HG02981 (cell line): ENCODE results near the gene DRICH1.
"Not testable (repeated sequence)": the region's sequence is repeated elsewhere in the genome, so short reads cannot be mapped to it uniquely, and the experiment has no call there.

Source experiments
- ATAC-seq: cut with Tn5 transposase; IDR thresholded peaks from one replicate; pipeline ENCODE4 v1.9.1; 2021; ENCODE audit warnings: mild to moderate bottlenecking, moderate library complexity; ENCODE audit not compliant: unreplicated experiment

DRICH1 gene, protein sequence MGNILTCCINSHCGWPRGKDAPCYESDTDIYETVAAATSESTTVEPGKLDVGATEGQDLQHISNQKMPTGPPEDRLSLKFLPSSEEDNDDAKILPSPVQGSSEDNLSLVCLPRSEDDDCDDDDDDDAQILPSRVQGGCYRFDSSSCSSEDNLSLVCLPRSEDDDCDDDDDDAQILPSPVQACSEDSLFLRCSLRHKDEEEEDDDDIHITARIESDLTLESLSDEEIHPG

DNA sequence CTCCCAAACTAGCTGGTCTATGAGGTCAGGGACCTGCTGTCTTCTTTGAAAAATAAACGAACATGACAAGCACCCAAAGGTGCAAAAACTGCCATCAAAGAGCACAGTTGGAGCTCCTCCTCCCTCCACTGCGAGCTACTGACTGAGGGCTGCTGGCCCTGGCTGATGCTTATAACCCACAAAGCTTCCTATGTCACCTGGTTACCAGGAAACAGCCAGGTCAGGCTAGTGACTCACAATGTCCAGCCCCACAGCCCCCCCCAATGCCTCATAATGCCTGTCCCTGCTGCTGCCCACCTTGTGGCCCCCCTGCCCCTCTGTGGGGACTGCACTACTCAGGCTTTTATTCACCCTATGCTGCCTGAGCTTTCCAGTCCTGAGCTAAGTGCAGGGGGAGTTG lies at the start of gene DRICH1:
DRICH1 (minus strand) TSS at position 144 of the 400 bp plus-strand sequence. CDS start 298 bp downstream, outside the sequence.
- ATAC-seq, result no peak

DNA sequence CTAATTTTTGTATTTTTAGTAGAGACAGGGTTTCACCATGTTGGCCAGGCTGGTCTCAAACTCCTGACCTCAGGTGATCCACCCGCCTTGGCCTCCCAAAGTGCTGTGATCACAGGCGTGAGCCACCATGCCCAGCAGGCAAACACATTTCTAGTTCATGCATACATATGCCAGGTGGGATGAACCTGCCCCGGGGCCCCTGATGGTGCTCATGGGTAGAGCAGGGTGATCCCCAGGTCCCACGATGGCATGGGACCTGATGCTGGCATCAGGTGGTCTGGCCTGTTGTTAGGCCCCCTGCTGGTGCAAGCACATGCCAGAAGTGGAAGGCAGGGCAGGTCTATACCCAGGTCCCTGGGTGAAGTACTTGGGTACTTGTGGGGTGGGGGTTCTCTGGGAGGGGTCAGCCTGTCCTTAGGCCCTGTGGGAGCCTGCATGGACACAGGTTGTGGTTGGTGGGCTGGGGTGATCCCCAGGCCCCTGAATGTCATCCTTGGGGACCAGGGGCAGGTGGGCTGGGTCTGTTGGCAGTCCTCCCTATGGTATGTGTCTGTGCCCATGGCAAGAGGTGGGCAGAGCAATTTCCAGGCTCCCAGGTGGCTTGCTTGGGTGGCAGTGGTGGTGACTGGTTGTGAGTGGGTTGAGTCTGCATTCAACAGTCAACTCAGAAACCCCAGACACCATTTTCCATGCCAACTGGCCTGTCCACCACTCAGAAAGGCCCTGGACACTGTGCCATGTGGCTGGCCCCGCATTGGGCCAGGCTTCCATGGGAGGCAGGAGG lies 49.1 kb upstream of the DRICH1 start:
- no peak for ATAC-seq

DNA sequence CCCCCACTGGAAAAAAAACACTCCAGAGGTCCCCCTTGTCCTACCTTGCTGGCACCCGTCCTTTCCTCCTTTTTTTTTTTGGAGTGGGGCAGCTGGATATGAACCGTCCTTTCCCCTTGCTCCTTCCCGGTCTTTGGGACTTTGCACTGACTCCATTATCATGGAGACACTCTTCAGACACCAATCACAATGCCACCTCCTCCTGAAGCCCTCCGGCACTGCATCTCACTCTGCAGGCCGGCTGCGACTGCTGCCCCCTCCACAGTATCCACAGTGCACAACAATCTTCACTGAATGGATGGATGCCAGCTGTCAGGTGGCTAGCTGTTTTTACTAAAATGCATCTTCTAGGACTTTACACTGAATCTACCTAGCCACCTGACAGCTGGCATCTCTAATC lies 46.0 kb upstream of the DRICH1 start:
- ATAC-seq, result no peak

DNA sequence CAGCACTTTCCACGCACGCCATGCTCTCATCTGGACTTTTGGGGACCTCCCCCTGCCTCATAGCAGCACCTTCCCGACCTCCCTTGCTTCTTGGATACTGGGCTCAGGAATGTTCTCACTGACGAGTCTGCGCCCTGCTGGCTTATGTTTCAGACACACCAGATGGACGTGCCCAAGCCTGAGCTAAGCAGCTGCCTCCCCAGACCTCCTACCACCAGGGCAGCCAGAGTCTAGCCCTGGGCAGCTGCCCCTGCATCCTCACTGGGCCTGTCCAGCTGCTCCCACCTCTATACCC lies 45.5 kb upstream of the DRICH1 start:
- no peak for ATAC-seq

DNA sequence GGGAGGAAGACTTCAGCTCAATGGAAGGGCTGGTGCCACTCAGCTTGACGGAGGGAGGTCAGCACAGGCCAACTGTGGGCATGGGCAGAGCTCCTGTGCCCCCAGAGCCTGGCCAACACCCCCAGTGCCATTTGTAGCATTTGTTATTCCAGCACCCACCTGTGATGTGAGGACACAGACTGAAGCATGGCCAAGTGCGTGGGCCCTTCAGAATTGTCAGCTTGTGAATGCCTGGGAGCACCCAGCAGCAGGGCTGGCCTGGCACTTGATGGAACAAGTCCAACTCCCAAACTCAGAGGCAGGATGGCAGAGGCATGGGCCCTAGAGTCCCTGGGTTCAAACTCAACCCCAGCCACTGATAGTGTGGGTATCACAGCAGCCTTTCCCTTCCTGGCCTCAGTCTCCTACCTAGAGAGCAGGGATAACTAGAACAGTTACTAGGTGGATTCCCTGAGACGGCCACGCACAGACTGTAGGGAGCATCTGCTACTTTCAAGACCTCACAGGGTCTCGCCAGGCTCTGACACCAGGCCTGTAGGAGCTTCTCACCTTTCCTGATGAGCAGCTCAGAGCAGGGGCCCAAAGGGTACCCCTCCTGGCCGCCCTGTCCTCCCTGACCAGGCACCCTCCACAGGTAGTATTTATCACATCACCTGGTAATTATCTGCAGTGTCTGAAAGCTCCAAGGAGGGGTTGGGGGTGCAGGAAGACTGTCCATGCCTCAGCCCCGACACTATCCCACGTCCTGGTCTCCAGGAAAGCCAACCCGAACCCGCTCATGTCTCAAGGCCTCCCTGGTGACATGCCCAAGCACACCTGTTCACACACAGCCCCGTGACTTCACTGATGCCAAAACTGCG lies 45.0 kb upstream of the DRICH1 start:
- ATAC-seq, result not testable (repeated sequence)

DNA sequence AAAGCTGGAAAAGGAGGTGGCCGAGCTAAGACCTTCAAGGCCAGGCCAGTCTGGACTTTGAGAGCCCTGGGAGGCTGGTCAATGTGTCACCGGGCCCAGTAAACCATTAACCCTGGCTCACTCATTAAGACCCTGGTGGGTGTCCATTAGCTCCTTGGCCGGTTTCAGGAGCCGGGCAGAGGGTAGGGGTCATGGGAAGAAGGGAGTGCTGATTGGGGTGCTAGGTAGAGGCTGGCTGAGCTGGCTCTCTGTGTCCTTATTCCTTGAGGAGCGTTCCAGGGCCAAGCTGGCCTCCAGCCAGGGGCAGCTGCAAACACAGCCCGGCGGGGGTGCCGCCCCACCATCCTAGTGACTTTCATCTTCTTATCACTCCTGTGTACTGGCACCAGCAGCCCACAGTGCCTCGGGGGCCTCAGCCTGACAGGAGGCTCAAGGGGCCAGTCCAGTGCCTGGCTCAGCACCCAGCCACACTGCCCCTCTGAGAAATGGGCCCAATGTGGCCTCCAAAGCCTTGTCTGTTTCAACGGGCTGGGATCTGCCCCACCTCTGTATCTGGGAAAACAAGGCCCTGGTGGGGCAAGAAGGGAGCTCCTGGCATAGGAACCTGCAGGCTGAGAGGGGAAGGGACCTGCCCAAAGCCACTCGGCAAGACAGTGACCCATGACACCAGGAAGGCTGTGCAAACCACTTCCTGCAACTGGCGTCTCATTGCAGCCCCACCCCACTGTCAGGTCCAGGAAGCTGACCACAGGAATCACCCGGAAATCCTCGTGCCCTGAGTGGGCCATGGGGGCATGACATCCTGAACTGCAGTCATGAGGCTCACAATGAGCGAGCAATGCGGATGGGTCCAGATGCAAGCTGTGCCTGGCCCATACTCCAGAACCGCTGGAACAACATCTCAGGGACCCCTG lies 43.6 kb upstream of the DRICH1 start:
- no peak for ATAC-seq

DNA sequence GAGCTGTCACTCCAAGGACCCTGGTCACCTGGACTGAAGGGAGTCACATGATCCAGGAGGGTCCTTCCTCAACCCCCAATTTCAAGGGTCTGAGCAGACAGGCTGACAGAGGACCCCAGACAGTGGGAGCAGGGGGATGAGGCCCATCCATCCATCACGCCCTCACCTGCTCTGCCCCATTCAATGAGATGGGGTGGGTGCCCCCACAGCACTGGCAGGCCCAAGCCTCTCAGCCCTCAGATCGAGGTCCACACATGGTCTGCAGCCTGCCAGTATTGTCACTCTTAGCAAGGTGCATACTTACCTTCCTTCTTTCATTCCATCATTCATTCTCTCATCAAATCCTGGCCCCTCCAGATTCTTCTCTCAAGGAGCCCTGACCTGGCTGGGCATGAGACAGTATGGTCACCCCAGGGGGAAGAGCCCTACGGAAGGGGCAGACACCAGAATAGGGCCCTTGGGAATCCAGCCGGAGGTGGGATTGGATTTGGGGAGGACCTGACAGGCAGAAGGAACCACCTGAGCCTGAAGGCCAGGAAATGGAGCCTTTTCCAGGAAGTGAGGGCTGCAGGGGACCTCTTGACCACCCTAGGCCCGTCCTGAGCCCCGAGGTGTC lies 42.9 kb upstream of the DRICH1 start:
- not testable (repeated sequence) for ATAC-seq

DNA sequence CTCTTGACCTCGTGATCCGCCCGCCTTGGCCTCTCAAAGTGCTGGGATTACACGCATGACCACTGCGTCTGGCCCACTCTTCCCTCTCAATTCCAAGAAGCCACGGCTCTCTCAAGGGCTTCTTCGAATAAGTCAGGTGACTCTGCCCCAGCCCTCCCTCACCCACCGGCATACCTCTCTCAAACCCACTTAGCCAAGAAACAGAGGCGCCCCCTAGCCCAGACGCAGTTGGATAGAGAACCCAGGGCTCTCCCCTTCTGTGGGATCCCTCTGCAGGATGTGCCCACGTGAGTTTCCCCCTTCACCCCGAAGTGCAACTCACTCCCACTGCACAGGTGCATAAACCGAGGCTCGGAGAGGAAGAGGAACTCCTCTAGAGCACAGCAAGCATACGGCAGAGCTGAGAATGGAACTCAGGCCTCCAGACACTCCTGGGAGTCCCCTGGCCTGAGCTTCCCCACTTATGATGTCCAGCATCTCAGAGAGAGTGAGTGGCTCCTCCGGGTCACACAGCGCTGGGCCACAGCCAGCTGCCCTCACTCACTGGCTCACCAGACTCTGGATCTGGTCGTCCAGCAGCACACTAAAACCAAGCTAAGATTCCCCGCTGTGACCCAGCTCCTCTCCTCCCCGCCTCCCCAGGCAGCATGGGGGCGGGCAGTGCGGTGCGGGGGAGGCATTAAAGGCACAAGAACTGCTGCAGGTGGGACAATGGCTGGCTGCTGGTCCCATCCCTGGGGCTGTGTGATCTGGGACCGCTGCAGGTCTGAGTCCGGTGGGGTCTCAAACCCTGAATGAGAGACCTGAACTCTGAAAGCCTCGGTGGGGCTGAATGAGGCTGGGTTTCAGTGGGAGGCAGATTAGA lies 41.9 kb upstream of the DRICH1 start:
- ATAC-seq, result no peak

DNA sequence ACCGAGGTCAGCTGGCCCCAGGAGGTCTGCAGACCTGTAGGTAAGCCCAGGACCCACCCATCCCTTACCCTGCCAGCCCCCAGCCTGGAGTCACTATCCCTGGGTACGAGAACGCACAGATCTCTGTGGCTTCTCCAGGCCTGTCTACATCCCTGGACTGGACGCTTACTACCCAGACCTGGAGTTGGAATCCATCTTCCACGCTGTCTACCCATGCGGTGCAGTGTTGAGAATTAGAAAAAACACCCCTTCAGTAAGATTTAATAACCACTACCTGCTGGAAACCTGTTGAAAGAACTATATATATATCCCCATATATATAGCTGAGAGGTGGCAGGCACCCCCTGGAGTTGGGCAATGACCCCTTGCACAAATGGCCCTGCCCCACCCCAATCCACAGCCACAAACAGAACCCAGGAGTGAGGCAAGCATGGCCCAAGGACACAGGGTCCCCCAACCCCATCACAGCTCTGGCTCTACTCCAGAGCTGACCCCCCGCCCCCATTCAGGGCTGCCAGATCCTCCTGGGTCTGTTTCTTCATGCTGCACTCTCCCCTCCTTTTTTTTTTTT lies 41.0 kb upstream of the DRICH1 start:
- ATAC-seq, result no peak

DNA sequence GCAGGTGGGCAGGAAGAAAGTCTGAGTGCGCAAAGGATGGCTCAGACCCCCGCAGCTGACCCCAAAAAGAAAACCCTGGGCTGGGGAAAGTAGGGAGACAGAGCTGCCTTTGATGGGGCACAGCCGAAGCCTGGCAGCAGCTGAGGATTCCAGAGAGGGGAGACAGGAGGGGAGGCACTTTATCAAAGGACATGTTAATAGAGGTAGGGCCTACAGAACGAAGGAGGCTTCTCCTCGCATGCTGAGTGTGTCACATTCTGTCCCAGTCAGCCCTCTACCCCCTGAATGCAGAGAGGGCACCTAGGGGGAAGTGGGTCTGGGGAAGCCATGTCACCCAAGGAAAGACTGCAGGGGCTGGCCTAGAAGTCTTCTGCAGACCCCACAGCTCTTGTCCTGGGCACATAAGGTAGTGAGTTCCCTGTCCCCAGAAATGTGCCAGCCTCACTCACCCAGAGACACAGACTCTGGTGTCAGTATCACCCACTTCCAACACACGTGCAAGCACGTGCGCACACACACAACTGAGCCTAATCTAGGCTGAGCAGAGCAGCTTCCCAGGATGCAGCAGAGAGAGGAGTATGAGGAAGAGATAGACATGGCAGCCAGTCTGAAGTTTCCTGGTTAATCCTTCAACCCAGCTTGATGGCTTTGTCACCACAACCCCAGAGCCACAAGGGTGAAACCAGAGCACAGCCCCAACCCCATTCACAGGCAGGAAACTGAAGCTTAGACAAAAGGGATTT lies 40.4 kb upstream of the DRICH1 start:
- not testable (repeated sequence) for ATAC-seq

DNA sequence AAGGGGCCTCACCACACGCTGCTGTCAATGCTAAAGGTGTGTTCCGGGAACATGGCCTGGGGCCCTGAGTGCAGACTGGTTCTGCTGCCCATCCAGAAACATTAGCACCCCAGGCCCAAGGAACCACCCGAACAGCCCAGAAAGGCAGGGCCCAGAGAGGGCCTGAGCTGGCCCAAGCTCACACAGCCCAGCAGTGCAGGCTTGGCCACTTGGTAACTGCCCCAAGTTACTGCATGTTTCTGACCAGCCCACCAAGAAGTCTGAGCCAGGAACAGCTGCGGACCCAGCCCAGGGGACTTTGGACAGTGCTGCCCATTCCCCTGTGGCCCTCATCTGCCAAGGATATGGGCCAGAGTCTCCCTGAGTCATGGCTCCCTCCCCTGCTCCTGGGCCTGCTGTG lies 39.3 kb upstream of the DRICH1 start:
- ATAC-seq, result not testable (repeated sequence)

DNA sequence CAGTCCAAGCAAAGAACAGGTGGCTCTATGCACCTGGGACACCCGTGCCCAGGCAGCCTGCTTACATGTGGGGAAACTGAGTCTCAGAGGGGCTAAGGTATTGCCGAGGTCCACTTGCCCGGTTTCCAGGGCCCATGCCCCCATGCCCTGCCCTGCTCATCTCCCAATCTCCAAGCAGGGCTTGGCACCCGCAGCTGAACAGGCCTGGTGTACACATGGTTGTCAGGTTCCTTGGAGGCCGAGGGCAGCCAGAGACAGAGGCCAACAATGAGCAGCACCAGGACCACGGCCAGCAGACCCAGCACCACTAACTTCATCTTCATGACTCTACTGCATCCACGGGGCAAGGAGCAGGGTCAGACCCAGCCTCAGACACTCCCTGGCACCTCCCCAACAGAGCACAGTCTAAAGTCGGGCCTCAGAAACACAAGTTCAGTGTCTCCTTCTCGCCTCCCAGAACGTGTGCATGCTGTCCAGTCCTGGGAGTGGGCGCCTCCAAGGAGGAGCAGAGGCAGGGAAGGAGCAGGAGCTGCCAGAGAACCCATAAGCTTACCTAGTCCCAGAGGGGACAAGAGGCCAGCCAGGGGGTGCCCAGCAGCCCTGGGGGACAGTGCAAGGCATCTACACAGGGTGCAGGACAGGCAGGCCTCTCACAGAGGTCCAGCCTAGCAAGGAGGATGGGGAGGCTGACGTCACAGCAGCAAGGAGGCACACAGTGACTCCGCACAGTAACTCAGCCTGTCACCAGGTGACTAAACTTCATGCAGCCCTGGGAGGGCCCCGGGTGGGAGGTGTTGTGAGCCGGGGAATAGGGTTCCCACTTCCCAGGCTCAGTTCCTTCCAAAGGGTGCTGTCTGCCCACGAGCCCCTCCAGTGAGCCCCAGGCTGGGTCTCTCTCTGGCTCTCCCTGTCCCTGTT lies 38.5 kb upstream of the DRICH1 start:
- ATAC-seq, result no peak

DNA sequence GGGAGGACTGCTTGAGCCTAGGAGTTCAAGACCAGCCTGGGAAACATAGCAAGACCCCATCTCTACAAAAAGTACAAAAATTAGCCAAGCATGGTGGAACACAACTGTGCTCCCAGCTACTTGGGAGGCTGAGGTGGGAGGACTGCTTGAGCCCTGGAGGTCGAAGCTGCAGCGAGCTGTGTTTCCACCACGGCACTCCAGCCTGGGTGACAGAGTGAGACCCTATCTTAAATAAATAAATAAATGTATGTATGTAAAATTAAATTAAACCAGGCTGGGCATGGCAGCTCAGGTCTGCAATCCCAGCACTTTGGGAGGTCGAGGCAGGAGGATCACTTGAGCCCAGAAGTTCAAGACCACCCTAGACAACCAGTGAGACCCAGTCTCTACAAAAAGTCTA lies 28.3 kb upstream of the DRICH1 start:
- not testable (repeated sequence) for ATAC-seq

DNA sequence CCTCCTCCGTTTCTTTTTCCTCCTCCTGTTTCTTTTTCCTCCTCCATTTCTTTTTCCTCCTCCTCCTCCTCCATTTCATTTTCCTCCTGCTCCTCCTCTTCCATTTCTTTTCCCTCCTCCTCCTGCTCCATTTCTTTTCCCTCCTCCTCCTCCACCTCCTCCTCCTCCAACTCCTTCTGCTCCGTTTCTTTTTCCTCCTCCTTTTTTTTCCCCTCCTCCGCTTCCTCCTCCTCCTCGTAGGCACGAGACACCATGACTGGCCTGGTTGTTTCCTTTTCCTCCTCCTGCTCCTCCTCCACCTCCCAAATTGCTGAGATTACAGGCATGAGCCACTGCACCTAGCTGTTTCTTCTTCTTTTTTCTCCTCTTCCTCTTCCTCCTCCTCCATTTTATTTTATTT lies 25.6 kb upstream of the DRICH1 start:
- ATAC-seq, result no peak

DNA sequence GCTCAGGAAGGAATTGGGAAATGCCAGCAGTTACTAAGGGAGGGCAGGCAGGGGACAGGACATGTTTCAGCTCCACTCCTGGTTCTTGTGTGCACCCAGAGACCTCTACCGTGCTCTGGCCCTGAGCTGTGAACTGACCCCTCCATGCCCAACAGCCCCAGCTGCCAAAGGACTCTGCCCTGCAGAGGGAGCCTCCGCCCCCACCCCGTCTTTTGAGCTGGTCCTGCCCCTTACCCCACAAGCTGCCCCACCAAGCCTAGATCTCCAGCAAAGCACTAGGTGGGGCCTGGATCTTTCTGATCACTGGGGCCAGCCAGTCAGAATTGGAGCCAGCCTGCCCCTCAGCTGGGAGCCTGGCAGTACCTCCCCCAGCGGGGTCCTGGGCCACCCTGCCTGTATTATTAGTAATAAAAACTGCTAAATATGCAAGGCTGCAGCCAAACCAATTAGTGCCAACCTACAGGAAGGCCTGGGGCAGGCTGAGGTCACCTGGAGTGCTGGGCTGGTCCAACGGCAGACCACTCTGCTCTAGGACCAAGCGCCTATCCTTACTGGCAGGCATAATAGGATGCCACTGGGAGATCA lies 23.9 kb upstream of the DRICH1 start:
- no peak for ATAC-seq

DNA sequence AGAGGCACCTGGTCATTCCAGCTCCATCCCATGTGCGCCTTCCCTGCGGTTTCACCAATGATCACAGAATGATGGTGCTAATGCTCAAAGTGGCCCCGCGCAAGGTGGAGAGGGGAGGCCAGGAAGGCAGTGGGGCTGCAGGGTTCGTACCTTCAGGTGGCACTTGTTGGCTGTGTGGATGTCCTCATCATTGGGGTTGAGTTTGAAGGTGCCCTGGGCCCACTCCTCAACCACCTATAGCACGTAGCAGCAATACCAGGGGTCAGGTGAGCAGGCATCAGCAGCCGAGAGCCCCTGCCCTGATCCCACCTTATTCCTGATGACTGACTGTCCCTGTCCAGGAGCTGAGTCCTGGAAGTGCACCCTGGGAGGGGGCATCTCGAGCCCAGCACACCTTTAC lies 20.6 kb upstream of the DRICH1 start:
- no peak for ATAC-seq

DNA sequence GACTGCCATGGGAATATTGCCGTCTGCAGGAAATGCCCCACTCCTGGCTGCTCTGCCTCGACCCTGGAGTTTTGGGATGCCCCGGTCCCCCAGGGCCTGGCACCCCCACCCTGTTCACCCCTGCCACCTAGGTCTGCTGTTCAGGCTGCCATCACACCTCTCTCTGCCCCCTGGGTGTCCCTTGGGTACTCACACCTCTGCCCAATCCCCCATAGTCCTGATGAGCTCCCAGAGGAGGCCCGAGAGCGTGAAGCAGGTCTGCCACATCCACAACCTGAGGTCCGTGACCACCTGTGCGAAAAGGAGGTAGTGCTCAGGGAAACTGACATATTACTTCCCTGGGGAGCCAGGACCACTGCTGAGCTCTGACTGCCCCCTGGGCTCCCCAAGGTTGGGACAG lies 20.2 kb upstream of the DRICH1 start:
- ATAC-seq, result no peak
